MG63 (cell line): ENCODE data around the gene GPRIN2. TPM values are rescaled to one million over a fixed set of nuclear protein-coding genes. Genes with fewer than 3 reads are reported as not detected.

Experiments used
- DNase-seq: peaks from one replicate; pipeline ENCODE4 v3.0.0-alpha.2; 2020
- H3K27me3 ChIP-seq: fragments of 250-450 bp; sonication (Bioruptor Pico); 2 replicates; pipeline ENCODE4 v1.5.1; 2020; ENCODE audit warnings: mild to moderate bottlenecking, moderate library complexity
- H3K36me3 ChIP-seq: fragments of 250-450 bp; sonication (Bioruptor Pico); 2 replicates; pipeline ENCODE4 v1.5.1; 2020; ENCODE audit warnings: mild to moderate bottlenecking, moderate library complexity
- H3K4me3 ChIP-seq: fragments of 250-450 bp; sonication (Bioruptor Pico); 2 replicates; pipeline ENCODE4 v1.5.1; 2020; ENCODE audit warnings: mild to moderate bottlenecking, moderate library complexity
- H3K9me3 ChIP-seq: fragments of 250-450 bp; sonication (Bioruptor Pico); 2 replicates; pipeline ENCODE4 v1.5.1; 2020; ENCODE audit warnings: mild to moderate bottlenecking, moderate library complexity
- total RNA-seq: library from RNA; depleted of rRNA; stranded (reverse); fragments of >200 nt; shearing (Covaris generic); gene quantifications from 2 replicates; pipeline ENCODE4 v1.2.3, GENCODE V29; 2014; ENCODE audit warnings: low replicate concordance

Gene GPRIN2
- total RNA-seq, 1 experiment from 2014 or later, result not detected

GRCh38 chr10:46553238-46554049 lies 3.0 kb downstream of the GPRIN2 start:
- H3K27me3 ChIP-seq, result no peaks in the 10 kb centered on the region
- DNase-seq, result no peak
- no peaks in the 10 kb centered on the region for H3K36me3 ChIP-seq

GRCh38 chr10:46552526-46553237 lies 3.8 kb downstream of the GPRIN2 start:
- H3K36me3 ChIP-seq, result no peaks in the 10 kb centered on the region
- H3K4me3 ChIP-seq, result no peak overlapping the region
- H3K27me3 ChIP-seq, result no peaks in the 10 kb centered on the region
- H3K9me3 ChIP-seq, result no peaks in the 10 kb centered on the region
- DNase-seq, result no peak

More at GRCh38 chr10:46553238-46554049, 3.0 kb downstream of the GPRIN2 start:
- Histone ChIP-seq H3K9me3 (no peaks in the 10 kb centered on the region), H3K4me3 (no peak overlapping the region)

- H3K36me3 ChIP-seq, result no peaks in the 10 kb centered on the region
- no peak for DNase-seq
- no peaks in the 10 kb centered on the region for H3K9me3 ChIP-seq
- no peak overlapping the region for H3K4me3 ChIP-seq
- H3K27me3 ChIP-seq, result no peaks in the 10 kb centered on the region
Measured at GRCh38 chr10:46551701-46552525, 4.5 kb downstream of the GPRIN2 start.

DNA sequence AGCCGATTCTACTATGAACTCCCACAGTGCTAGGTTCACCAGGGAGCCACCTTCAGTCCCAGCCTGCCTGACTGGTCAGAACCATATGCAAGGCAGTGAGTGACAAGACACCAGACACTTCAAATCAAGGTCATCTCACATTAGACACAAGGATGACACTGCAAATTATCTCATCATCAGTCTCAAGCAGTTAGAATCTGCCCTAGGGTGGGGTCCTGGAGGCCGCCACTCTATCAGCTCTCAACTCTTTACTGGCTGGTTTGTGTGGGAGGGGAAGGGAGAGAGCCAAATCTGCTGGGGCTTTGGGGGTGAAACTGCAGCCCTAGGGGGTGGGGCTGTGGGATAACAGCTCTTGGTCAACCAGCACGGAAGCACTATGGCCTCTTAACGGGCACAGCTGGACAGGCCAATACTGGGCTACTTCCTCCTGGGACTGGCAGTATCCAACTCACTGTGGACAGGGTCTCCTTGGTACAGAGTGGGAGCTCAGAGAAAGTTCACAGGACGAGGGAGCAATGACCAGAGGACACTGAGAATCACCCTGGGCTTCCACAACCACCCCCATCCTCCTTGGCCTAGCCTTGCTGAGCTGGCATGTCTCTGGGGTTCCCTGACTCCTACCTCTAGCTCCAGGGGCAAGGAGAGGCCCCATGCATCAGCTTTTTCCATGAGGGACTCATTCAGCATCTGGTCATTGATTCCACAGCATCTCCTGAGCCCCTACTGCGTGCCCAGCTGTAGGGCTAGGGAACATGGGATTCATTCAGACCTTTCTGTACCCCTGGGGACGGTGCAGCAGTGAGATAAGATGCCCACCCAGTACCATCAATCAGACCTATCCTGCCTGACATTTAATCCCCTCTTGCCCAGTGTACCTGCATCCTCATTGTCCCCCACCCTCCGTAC lies 5.4 kb downstream of the GPRIN2 start:
- no peaks in the 10 kb centered on the region for H3K36me3 ChIP-seq
- H3K9me3 ChIP-seq, result no peaks in the 10 kb centered on the region
- H3K4me3 ChIP-seq, result no peak overlapping the region
- no peak for DNase-seq
- no peaks in the 10 kb centered on the region for H3K27me3 ChIP-seq

DNA sequence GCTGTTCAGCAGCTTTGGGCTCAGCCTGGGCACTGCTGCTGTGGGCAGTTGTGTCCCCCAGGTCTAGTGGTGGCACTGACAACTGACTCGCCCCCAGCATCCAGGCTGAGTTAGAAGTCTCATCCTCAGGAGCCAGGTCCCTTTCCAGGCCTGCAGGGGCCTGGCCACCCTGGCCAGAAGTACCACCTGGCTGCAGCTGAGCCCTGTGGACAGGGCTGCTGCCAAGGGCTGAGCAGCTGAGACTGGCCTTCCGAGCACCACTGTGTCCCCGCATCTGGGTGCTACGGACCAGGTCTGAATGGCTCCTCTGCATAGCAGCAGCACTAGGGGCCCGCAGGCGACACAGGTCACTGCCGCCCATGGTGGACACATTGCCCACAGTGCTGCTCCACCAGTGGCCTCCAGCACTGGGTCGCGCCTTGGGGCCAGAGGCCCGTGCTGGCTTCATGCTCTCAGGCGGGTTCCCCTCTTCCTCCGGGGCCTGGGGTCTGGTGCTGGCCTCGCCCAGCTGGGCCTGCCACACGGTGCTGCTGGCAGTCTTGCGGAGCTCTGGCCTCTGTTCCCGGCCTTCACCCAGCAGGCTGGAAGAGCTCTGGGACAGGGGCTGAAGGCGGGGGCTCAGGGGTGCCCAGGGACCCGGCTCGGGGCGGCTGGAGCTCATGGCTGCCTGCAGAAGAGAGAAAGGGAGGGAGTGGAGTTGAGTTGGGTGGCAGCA lies 6.2 kb downstream of the GPRIN2 start:
- Histone ChIP-seq H3K4me3 (no peak overlapping the region), H3K27me3 (no peaks in the 10 kb centered on the region), H3K9me3 (no peaks in the 10 kb centered on the region), H3K36me3 (no peaks in the 10 kb centered on the region)
- no peak for DNase-seq

DNA sequence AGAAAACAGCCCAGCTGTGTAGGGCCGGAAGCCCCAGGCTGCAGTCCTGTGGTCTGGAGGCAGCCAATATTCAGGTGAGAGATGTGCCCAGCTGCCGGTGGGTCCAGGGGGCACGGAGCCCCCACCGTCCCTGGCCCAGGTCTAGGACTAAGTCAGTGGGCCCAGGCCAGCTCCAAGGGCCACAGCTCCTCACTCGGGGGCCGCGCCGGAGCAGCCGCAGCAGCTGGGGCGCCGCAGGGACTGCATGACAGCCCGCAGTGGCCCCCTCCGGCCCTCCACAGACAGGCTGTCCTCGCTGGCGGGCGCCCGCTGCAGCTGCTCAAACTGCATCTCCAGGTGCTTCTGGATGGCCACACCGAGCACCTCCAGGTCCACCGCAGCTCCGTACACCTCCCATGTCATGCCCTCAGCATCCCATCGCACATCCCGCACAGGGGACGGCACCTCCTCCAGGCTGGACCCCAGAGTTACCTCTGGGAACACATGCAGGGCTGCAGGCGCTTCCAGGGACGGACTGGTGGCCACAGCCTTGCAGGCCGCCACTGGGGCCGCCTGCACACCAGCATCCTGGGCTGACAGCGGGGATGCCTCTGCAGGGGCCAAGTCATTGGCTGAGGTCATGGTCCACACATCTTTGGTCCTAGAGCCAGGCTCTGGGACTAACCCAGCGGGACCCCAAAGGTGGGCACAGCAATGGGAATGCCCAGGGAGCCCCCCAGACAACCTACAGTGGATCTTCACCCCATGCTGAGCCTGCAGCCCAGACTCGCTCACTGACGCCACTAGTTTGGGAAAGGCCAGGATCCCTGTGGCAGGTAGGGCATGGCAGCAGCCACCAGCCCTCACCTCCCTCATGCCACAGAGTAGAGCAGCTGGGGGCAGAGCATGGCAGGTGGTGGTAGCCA lies 7.0 kb downstream of the GPRIN2 start:
- H3K36me3 ChIP-seq, result no peaks in the 10 kb centered on the region
- no peaks in the 10 kb centered on the region for H3K27me3 ChIP-seq
- no peak overlapping the region for H3K4me3 ChIP-seq
- DNase-seq, result no peak
- H3K9me3 ChIP-seq, result no peaks in the 10 kb centered on the region

- H3K36me3 ChIP-seq, result no peaks in the 10 kb centered on the region
Measured at GRCh38 chr10:46548498-46549090, 7.9 kb downstream of the GPRIN2 start.

GRCh38 chr10:46547541-46548497 lies 8.6 kb downstream of the GPRIN2 start:
- H3K36me3 ChIP-seq, result no peaks in the 10 kb centered on the region
- no peak overlapping the region for H3K4me3 ChIP-seq
- H3K27me3 ChIP-seq, result no peaks in the 10 kb centered on the region
- no peak for DNase-seq
- no peaks in the 10 kb centered on the region for H3K9me3 ChIP-seq

More at GRCh38 chr10:46548498-46549090, 7.9 kb downstream of the GPRIN2 start:
- DNase-seq, result no peak
- H3K9me3 ChIP-seq, result no peaks in the 10 kb centered on the region
- H3K4me3 ChIP-seq, result no peak overlapping the region
- H3K27me3 ChIP-seq, result no peaks in the 10 kb centered on the region

- Histone ChIP-seq H3K27me3 (no peaks in the 10 kb centered on the region), H3K36me3 (no peaks in the 10 kb centered on the region), H3K4me3 (no peak overlapping the region), H3K9me3 (no peaks in the 10 kb centered on the region)
- no peak for DNase-seq
Measured at GRCh38 chr10:46546591-46547540, 9.6 kb downstream of the GPRIN2 start.

DNA sequence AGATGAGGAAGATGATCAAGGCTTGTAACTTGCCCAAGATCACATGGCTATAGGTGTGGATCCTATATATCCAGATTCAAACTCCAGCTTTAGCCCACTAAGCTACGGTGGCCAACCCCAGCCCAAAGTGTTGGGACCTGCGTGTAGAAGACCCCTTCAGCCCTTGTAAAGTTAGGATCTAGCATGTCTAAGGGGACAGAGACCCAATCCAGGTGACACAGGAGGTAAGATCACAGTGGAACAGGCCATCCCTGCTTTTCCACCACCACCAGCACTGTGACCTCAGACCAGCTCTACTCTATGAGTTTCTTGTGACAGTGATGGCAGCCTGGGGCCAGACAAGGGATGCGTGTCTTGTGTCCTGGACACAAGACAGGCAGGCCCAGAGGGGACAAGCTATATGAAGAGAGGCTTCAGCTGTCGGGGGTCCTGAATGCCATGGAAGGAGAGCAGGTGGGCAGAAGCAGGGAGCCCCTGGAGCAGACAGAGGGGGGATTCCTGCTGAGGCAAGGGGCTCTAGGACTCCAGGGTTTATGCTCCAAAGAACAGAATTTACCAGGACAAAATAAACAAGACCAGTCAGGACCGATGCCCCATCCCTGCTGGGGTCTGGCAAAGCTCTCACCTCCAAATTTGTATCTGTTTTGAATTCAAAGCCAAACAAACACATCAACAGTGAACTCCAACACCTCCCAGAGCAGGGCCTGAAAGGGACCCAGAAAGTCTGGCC lies 10.4 kb downstream of the GPRIN2 start:
- Histone ChIP-seq H3K36me3 (no peaks in the 10 kb centered on the region), H3K4me3 (no peak overlapping the region), H3K27me3 (no peaks in the 10 kb centered on the region), H3K9me3 (no peaks in the 10 kb centered on the region)
- no peak for DNase-seq

- no peaks in the 10 kb centered on the region for H3K9me3 ChIP-seq
- DNase-seq, result no peak
- no peaks in the 10 kb centered on the region for H3K27me3 ChIP-seq
- no peak overlapping the region for H3K4me3 ChIP-seq
- H3K36me3 ChIP-seq, result no peaks in the 10 kb centered on the region
Measured at GRCh38 chr10:46544989-46545791, 11.3 kb downstream of the GPRIN2 start.
